ENCODE measurements around the gene YAF2.

- no peak for TF ChIP-seq CTCF (IDR thresholded peaks at IDR 0.05)
- no peak for TF ChIP-seq POLR2A (IDR thresholded peaks at IDR 0.05)
- TF ChIP-seq EP300 (IDR thresholded peaks at IDR 0.05) = no peak
- TF ChIP-seq POLR2AphosphoS5 (IDR thresholded peaks at IDR 0.05) = no peak
These were observed 28.7 kb upstream of the YAF2 start for GRCh38 chr12:42266579-42267230.
